Measurements from ENCODE around the gene EGLN2. TPM values are rescaled to one million over a fixed set of nuclear protein-coding genes. Genes with fewer than 3 reads are reported as not detected.

Gene EGLN2
- total and polyA plus RNA-seq, 10 of the 15 experiments (the other 5 are each of a cell fraction or from before 2014, with no cell fraction given) = 8.6 to 93.0 (median 66.8) TPM

DNA sequence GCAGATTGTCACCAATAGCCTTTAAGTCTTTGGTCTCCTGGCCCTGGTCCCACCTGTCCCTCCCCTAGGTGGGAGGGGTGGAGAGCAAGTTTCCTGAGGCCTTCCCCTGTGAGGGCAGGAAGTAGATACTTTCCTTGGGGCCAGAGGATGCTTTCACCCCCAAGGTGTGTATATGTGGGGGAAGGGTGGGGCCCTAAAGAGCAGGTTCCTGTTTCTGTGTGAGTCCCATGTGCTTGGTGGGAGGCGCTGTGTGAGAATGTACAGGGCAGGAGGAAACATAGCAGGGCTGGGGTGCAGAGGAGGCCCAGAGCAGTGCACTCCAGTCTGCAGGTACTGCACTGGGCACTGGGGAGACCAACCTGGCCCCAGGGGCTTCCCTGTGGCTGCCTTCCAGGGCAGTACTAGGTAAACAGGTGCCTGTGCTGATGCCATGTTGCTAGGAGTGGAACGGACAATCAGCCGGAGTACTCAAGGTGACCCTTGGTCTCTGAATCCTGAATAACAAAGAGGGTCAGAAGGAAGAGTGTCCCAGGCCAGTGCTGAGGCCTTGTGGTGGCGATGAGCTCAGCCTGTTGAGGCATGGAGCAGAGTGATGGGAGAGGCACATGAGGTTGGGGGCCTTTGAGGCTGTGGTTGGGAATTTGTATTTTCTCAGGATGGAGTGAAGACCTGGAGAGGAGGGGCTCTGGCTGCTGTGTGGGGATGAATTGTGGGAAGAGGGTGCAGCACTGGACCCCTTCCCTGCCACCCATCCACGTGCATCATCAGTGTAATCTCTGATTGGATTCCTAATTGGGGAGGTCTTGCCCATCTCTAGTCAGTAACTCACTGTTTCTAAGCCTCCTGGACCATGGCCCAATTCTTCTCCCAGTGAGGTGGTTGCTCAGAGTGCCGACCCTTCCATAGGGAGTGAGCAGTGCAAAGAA lies 5.1 kb downstream of the EGLN2 start (continued):
- TF ChIP-seq SREBF2 (IDR thresholded peaks at IDR 0.05; ENCODE audit: low read length) (no peak), ZZZ3 (IDR thresholded peaks at IDR 0.05; ENCODE audit: control insufficient read depth, insufficient read length, low read depth) (no peak), KAT2A (conservative IDR thresholded peaks at IDR 0.05; ENCODE audit: control insufficient read depth, low read depth, low read length) (no peak), TARDBP (IDR thresholded peaks at IDR 0.05; ENCODE audit: borderline replicate concordance) (no peak), IKZF2 (IDR thresholded peaks at IDR 0.05) (0 out of 4 replicates have a peak, but pooled peaks of 1 of the 2 experiments have one; percentile 18), ATF7 (IDR thresholded peaks at IDR 0.05; ENCODE audit: low read depth) (no peak), NFYB (IDR thresholded peaks at IDR 0.05; ENCODE audit: insufficient read depth, low read depth, low read length) (no peak), CEBPB (IDR thresholded peaks at IDR 0.05; ENCODE audit: borderline replicate concordance in 1 of 2, low read depth in 2 of 2, low read length in 2 of 2) (no peak), GATAD2B (conservative IDR thresholded peaks at IDR 0.05; ENCODE audit: low read depth) (no peak; the same call in 1 of the 2 replicates), GABPA (IDR thresholded peaks at IDR 0.05; ENCODE audit: low read depth) (no peak), HDGF (IDR thresholded peaks at IDR 0.05) (peak; percentile 68; the same call in 1 of the 2 replicates), STAT1 (conservative IDR thresholded peaks at IDR 0.05) (no peak), POLR2AphosphoS5 (IDR thresholded peaks at IDR 0.05; ENCODE audit: low read length) (no peak), POLR2AphosphoS2 (IDR thresholded peaks at IDR 0.05; ENCODE audit: low read depth, low read length) (no peak), TCF12 (IDR thresholded peaks at IDR 0.05; ENCODE audit: low read depth, low read length) (no peak), CREB1 (IDR thresholded peaks at IDR 0.05; ENCODE audit: low read depth) (no peak), PAX5 (IDR thresholded peaks at IDR 0.05; ENCODE audit: borderline replicate concordance, low read depth, low read length) (no peak), MTA2 (IDR thresholded peaks at IDR 0.05; ENCODE audit: low read depth) (no peak), MTA3 (IDR thresholded peaks at IDR 0.05; ENCODE audit: borderline replicate concordance, low read length) (no peak)
- TF ChIP-seq, protein P1, sequence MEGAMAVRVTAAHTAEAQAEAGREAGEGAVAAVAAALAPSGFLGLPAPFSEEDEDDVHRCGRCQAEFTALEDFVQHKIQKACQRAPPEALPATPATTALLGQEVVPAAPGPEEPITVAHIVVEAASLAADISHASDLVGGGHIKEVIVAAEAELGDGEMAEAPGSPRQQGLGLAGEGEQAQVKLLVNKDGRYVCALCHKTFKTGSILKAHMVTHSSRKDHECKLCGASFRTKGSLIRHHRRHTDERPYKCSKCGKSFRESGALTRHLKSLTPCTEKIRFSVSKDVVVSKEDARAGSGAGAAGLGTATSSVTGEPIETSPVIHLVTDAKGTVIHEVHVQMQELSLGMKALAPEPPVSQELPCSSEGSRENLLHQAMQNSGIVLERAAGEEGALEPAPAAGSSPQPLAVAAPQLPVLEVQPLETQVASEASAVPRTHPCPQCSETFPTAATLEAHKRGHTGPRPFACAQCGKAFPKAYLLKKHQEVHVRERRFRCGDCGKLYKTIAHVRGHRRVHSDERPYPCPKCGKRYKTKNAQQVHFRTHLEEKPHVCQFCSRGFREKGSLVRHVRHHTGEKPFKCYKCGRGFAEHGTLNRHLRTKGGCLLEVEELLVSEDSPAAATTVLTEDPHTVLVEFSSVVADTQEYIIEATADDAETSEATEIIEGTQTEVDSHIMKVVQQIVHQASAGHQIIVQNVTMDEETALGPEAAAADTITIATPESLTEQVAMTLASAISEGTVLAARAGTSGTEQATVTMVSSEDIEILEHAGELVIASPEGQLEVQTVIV (IDR thresholded peaks at IDR 0.05; ENCODE audit: borderline replicate concordance, partially characterized antibody) = no peak
- TF ChIP-seq, protein P2, sequence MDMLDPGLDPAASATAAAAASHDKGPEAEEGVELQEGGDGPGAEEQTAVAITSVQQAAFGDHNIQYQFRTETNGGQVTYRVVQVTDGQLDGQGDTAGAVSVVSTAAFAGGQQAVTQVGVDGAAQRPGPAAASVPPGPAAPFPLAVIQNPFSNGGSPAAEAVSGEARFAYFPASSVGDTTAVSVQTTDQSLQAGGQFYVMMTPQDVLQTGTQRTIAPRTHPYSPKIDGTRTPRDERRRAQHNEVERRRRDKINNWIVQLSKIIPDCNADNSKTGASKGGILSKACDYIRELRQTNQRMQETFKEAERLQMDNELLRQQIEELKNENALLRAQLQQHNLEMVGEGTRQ (IDR thresholded peaks at IDR 0.05; ENCODE audit: borderline replicate concordance, low read depth, low read length) = no peak
- TF ChIP-seq, protein P3, sequence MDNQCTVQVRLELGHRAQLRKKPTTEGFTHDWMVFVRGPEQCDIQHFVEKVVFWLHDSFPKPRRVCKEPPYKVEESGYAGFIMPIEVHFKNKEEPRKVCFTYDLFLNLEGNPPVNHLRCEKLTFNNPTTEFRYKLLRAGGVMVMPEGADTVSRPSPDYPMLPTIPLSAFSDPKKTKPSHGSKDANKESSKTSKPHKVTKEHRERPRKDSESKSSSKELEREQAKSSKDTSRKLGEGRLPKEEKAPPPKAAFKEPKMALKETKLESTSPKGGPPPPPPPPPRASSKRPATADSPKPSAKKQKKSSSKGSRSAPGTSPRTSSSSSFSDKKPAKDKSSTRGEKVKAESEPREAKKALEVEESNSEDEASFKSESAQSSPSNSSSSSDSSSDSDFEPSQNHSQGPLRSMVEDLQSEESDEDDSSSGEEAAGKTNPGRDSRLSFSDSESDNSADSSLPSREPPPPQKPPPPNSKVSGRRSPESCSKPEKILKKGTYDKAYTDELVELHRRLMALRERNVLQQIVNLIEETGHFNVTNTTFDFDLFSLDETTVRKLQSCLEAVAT (IDR thresholded peaks at IDR 0.05) = no peak
- TF ChIP-seq, protein P4, sequence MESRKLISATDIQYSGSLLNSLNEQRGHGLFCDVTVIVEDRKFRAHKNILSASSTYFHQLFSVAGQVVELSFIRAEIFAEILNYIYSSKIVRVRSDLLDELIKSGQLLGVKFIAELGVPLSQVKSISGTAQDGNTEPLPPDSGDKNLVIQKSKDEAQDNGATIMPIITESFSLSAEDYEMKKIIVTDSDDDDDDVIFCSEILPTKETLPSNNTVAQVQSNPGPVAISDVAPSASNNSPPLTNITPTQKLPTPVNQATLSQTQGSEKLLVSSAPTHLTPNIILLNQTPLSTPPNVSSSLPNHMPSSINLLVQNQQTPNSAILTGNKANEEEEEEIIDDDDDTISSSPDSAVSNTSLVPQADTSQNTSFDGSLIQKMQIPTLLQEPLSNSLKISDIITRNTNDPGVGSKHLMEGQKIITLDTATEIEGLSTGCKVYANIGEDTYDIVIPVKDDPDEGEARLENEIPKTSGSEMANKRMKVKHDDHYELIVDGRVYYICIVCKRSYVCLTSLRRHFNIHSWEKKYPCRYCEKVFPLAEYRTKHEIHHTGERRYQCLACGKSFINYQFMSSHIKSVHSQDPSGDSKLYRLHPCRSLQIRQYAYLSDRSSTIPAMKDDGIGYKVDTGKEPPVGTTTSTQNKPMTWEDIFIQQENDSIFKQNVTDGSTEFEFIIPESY (IDR thresholded peaks at IDR 0.05) = no peak
